GM18909 (cell line): ENCODE measurements around the gene KCNJ1.
A peak's percentile ranks its signal among the peaks of the same experiment; 100 is the strongest.

Experiments used
- ATAC-seq: cut with Tn5 transposase; IDR thresholded peaks from one replicate; pipeline ENCODE4 v1.9.1; 2021; ENCODE audit warnings: mild to moderate bottlenecking; ENCODE audit not compliant: unreplicated experiment, poor library complexity

KCNJ1 gene

DNA sequence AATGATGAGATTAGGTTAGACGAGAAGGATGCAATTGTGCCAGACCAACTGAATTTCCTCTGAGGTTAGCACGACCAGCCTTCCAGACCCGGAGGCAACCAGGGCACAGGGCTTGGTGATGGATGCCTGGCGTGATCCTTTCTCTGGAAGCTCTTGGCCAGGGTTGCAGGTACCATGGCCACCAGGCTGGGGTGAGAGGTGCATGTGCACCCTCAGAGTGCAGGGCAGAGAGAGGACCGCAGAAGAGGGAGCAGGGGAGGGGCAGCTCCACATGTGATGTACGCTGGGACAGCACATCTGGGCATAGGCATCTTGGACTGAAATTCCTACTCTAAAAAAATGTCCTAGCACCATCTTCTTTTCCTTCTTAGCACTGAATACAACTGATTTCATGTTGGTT, 10.9 kb downstream of the KCNJ1 start:
- ATAC-seq: no peak

DNA sequence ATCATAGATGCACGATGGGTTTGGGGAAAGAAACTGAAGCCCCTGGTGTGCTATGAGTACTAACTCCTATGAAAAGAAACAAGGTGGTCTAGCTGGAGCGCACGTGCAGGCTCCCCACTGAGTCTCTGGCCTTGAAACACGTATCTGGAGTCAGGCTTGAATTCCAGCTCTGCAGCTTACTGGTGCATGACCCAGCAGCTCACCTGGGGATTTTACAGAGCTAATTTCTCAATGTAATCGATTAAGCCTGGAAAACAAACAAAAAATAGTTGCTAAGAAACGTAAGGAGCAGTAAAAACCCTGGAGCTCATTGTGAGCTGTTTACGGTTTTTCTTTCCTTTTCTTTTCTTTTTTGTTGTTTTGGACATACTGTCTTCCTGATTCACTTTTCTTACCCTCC, 12.3 kb downstream of the KCNJ1 start:
- no peak for ATAC-seq

DNA sequence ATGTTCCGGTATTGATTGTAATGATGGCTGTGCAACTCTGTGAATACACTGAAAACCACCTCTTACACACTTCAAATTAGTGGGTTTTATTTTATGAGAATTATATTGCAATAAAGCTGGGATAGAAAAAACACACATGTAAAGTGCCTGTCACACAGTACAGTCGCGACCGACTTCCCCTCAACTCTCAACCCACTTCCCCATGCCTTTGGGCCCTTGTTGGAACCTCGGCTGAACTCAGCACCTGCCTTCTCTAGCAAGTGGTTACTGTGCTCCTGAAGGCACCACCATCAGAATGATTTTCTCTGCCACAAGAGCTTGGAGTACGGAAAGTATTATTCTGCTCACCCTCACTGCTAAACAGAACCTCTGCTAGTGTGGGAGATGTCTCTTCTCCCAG, 13.5 kb downstream of the KCNJ1 start:
- ATAC-seq: no peak

DNA sequence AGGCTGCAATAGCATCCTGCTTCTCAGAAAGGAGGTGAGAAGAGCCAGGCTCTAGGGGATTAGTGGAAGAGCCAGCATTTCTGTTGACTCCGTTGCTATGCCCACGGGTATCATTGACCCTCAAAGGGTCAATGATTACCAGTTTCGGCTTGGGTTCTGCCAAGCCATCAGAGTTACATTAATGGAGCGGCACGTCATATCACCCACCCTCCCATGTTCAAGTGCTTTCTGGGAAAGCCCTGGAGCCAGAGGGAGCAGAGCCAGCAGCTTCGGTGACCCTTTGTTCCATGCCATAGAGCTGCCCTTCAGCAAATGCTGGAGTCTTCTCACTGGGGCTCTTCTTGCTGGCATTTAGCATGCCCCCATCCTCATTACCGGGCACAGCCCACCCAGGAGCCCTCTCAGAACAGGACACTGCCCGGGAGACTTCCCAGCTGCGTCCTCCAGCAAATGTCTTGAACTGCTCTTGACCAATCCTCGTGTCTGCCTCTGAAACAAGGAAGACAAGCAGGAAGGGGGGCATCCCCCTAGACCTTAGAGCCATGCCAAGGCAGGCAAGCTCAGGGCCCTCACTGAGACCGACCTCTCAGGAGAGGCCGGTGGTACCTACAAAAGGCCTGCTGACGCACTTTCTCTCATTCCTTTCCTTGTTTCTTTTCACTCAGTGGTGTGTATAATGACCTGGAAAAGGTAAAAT, 14.6 kb downstream of the KCNJ1 start:
- ATAC-seq: no peak

DNA sequence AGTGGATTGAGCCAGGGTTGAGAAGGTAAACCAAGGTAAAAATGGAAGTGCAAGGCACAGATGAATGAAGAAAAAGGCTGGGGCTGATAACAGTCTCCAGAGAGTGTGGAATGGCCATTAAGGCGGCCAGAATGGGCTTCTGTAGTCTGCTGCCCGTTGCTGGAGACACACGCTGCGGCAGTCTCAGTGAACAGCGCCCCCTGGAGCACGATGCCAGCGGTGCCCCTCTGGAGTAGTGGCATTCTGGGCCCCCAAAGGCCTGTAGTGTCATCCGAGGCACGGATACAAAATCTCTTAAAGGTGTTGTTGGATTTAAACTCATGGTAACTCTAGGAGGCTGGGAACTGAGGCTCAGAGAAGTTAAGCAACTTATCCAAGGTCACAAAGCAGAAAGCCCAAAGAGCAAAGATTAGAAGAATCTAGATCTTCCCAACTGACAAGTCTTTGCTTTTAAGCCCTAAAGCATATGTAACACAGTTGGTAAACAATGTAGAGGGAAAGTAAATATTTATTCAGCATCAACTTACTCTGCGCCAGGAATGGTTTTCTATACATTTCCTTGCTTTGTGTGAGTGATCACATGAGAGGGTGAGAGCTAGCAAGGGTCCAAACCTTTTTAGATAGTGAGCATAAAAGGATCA, 18.2 kb downstream of the KCNJ1 start:
- peak; percentile 94 for ATAC-seq

DNA sequence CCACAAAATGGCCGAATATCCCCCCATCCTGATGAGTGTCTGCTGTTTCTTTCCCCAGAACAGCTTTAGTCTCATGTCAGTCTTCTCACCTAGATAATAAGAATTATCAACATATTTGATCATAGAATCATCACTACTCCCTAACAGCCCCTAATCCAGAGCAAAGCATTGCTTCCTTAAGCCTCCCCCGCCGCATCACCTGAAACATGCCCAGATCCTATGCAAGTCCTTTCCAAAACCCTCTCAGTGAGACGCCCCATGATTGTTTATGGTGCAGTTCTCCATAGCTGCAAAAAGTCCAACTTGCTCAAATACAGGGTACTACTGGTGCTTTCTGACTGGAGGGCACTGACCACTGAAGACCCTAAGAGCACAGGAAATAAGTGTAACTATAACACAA, 20.1 kb downstream of the KCNJ1 start:
- ATAC-seq: no peak

DNA sequence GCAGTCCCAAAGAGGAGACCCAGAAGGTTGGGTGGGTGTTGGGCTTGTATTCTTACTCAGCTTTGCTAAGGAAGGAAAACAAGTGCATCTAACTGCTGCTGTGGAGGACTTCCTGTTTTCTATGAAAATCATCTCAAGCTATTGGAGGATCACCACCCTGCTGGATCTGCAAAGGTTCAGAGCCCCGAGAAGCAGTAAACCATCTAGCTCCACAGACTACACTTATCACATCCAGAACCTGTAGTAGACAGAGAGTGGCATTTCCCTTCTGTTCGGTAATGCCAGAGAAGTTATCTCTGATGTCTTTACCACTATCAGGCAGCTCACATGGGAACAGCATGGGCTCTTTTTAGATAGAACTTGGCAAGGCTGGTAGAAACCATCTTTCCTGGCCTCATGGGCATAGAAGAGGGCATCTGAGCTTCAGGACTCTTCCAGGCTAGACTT, 21.7 kb downstream of the KCNJ1 start:
- no peak for ATAC-seq

DNA sequence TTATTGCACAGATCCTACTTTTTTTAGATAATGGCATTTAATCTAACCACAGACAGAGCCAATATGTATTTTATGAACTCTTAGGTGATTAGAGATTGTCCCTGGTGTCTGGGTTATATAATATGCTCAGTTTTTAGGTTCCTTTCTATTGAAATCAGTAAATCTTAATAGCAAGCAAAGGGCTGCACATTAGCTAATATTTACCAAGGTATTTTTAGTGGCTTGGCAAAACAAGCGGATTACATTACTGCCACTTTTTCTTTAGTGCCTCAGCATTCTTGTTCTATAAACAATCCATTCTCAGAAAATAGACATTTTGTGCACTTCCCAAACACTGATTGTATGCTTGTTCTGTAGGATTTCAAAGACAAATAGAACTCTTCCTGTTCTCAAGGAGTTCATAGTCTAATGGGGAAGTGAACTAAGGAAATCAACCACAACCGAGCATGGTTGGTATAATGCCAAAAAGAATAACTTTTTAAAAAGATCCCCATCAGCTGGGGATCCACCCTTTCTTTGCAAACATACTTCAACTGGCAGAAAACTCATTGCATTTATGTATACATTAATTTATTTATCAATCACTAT, 23.8 kb downstream of the KCNJ1 start:
- ATAC-seq: no peak

DNA sequence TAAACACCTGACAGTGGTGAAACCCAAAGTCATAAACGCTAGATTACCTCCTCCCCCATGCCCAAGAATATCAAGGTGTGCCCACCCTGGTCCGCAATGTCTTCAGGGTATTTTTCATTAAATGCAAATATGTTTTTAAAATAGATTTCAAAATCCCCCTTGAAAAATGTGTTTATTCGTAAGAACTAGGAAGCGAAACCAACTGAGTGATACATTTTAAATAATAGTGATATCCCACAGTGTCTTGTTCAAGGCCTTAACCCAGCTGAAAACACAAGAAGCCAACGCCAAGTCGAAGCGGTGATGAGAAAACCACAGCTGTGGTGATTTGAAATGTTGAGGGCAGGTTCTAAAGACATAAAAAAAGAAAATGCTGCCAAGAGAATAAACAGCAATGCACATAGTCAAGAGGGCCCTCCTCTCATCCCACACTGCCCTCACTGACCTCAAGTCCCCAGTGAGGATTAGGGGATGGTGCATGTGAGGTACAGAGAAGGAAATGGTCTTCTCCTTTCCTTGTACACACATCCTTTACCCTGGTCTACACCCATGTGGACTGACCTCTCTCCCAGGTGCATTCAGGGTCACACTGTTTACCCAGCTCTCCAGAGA, 25.5 kb downstream of the KCNJ1 start:
- peak; percentile 75 for ATAC-seq

DNA sequence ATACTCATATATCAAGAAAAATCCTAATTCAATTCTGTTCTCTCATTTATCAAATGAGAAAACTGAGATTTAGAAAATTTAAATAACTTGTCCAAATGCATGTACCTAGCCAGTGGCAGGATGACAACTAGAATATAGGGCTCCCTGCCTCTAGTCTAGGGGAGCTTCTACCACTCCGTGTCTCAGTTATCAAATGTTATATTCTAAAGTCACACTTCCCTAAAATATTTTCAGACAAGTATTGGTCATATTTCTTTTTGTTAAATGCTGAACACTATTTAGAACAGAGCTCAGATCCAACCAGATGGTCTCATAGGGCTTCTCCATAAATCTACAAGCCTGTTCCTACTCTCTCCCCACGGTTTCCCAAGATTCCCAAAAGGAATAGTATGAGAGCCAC, 26.3 kb downstream of the KCNJ1 start:
- ATAC-seq: no peak

DNA sequence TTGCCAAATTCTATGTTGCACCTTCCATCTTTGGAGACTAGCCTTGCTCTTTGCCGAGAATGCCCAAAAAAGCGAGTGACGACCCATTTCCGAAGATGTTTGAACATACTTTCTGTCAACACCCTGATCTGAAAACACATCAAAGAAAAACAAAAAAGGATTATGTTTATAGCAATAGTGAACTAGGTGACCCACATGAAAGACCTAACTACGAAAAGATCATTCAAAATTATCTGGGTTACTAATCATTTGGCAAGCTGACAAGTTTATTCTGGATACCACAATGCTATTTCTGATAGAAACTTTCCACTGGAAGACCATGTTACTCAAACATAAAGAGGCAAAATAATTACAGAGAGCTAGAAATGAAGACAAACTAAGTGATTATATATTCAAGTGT, 27.0 kb downstream of the KCNJ1 start:
- ATAC-seq: no peak

DNA sequence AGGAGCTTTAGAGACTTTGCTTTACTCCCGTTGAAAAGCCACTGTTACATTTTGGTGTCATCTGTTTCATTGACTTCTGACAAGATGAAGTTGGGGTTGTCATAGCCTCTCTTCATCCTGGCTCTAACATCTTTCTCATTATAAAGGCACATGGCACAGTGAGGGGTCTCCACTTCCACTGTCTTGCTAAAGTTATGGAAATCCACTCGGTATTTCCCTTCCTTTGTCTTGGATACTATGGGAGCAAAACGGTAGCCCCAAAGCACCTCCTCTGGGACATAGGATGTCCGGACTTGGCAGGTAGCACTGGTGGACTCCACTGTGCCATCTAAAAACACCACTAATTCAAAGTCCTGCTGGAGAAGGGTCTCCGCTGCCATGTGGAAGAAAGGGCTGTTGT, 28.0 kb downstream of the KCNJ1 start:
- no peak for ATAC-seq

DNA sequence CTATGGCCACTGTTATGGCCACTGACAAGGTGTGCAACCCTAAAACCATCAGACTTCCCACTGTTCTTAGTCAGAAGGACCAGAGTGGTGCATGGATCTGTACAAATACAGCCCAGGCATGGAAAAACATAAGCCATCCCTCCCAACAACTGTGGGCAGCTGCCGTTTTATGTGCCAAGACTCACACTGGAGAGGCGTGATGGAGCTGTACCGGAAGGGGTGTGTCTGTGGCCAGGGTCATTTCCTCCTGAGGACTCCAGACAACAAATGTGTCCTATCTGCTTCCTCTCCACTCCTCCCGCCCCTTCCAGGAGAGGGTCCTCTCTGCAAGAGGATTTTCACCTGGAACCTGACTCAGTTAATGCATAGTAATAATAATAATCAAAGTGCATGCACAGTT, 29.5 kb downstream of the KCNJ1 start:
- ATAC-seq: no peak

DNA sequence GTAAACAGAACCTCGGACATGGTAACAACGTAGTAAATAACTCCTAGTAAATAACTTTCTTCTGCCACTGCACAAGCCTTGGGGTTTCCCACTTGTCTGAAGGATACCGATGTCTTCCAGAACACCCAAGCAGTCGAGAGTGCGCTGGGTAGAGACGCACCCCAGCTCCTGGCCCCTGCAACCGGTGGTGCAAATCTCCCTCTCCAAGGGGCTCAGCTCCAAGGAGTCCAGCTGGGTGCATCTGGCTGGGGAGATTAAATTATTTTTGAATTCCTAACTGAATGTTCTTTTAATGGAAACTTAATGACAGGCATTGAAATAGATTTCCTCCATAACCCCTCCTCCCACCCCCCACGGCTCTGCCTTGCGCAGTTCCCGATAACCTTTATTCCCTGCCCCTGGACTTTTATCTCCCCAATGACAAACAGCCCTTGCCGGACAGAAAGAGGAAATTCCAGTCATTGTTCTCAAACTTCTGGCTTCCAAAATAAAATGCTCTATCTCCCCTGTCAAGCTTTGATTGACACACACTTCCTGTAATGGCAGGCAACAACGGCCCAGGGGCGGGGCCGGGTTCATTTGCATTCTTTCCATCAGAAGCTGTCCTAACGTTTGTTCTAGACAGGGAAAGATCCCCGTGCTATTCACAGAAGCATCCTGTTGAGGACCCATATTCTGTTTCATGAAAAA, 31.2 kb downstream of the KCNJ1 start:
- no peak for ATAC-seq

DNA sequence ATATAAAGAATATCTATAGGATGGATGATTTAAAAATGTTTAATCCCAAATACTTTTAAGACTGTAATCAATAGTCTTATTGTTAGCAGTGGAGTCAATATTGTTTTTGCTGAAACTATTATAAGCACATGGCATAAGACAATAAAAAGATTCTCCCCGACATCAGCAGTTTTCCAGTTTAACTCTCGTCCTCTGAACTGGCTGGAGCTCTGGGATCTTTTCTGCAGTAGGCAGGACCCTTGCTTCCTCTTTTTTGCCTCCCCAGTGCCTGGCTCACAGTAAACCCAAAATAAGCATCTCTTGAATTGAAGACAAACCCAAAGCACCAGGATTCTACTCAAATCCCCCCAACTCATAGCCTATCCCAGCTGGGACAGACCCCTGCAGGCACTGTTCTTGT, 32.9 kb downstream of the KCNJ1 start:
- ATAC-seq: no peak

DNA sequence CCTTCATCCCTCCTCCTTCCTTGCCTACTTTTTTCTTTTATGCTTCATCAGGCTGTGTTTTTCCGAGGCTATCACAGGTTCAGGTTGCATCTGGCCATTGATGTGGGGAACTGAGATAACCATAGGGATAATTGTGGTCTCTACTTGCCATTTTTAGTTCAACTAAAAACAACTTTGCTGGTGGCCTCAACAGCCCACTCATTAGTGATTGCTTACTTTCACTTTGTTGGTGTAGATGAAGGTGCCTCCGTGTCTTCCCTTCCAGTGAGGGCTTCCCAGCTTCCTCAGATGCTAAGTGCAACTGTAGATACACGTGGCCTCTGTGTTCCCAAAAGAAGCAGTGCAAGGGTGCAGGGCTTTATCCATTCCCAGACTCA, 35.0 kb downstream of the KCNJ1 start:
- peak; percentile 50 for ATAC-seq

DNA sequence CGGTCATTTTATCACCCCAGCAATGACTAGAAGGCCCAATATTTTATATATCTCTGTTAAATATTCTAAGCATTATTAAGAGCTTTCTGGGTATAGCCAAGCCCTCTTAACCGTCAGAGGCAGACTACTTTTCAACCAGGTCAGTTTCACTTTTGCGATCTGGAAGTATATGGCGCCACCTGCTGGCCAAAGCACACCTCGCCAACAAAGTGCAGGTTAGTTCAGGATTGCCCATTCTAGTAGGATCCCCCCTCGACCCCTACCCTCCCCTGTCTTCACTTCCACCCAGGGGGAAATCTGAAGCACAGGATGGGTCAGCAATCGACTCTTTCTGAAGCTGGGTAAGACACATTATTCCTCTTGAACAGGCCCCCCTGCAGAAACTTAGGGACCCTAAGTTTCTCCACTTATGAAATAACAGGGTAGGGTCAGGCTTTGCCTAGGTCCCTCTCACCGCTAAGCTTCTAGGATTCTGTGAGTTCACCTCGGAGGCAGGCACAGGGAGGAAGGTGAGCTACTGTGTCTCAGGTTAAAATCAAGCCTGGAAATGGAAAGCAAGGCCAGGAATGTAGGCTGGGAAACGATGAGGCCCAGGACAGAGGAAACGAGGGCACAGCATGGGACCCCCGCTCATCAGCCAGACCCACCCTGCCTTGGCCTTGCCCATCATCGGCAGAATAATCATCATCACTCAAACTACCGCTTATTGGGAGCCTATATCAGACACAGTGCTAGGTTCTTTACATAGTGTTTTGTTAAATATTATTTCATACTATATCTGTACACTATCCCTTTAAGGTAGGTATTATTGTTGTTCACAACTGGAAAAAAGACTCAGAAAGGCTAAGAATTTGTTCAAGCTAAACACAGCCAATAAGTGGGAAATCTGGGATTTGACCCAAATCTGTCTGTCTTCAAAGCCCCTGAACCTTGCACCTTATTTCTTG, 35.6 kb downstream of the KCNJ1 start:
- ATAC-seq: peak; percentile 76

DNA sequence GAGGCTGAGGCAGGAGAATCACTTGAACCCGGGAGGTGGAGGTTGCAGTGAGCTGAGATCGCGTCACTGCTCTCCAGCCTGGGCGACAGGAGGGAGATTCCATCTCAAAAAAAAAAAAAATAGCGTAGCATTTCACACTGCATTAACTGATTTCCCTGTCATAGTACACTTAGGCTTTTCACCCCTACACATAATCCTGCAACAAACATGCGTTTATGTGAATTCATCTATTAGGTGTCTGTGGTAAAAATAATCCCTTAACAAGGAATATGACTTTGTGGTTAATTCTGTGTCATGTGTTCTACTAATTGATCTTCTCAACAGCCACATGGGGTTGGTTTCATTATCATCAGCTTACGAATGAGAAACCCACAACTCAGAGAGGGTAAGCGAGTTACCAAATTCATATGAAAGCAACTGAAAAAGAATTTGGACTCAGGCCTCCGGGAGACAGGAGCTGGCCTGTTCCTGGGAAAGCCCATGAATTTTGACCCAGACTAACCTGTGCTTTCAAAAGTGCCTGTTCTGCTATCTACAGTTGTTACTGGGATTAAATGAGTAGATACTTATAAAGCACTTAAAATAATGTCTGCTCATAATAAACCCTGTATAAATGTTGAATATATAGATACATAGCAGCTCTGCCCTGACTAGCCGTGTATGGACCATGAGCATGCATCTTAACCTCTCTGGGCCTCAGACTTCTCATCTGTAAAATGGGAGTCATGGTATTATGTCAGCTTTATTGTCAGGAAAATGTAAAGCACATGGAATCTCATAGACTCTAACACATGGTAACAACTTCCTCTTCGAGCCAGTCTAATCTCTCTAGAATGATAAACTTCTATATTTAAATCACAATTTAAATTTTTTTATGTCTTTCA, 36.6 kb downstream of the KCNJ1 start:
- ATAC-seq: peak; percentile 40

DNA sequence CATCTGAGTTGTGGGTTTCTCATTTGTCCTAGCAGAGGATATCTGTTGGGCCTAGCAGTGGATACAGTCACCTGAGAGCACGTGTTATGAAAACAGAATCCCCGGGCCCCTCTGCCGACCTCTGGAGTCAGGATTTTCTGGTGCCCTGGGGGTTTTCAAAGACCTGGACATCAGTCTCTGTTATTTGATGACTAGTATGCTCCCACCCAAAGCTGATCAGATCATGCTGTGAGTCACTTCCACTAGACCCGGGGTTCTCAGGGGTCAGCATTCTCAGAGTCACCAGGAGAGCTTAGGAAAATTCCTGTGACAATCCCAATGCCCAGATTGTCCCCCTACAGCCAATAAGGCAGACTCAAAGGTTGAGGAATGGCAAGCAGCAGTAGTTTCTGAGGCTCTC, 38.7 kb downstream of the KCNJ1 start:
- no peak for ATAC-seq
